ENCODE measurements around the gene PLEKHM3.

GRCh38 chr2:207833251-207833751 lies 192.0 kb downstream of the PLEKHM3 start:
- TF ChIP-seq CTCF (IDR thresholded peaks at IDR 0.05) (no peak), RAD21 (conservative IDR thresholded peaks at IDR 0.05 in 1 of 2, IDR thresholded peaks at IDR 0.05 in 1 of 2) (no peak), RNF2 (IDR thresholded peaks at IDR 0.05; ENCODE audit: borderline replicate concordance, low read depth) (no peak), CHD4 (IDR thresholded peaks at IDR 0.05; ENCODE audit: borderline replicate concordance) (no peak), MYC (IDR thresholded peaks at IDR 0.05; ENCODE audit: borderline replicate concordance, low read length) (no peak), ZSCAN20 (CRISPR knock-in tag; IDR thresholded peaks at IDR 0.05) (no peak), ELK1 (IDR thresholded peaks at IDR 0.05; ENCODE audit: low read depth, low read length) (no peak), RARB (CRISPR knock-in tag; IDR thresholded peaks at IDR 0.05) (no peak)

All from A549 (cell line).